HG02970 (cell line): Measurements from ENCODE around the gene AMBRA1.
"Not testable (repeated sequence)": the region's sequence is repeated elsewhere in the genome, so short reads cannot be mapped to it uniquely, and the experiment has no call there.

Source experiments
- ATAC-seq: cut with Tn5 transposase; IDR thresholded peaks from one replicate; pipeline ENCODE4 v1.9.1; 2021; ENCODE audit warnings: mild to moderate bottlenecking, moderate library complexity, moderate number of reproducible peaks; ENCODE audit not compliant: unreplicated experiment, low FRiP score

Gene AMBRA1

GRCh38 chr11:46535688-46536087 is 58.1 kb downstream of the AMBRA1 start:
- ATAC-seq: no peak

- no peak for ATAC-seq
These were observed 59.1 kb downstream of the AMBRA1 start for GRCh38 chr11:46534711-46535110.

- no peak for ATAC-seq
These were observed 60.3 kb downstream of the AMBRA1 start for GRCh38 chr11:46533396-46534100.

- no peak for ATAC-seq
These were observed 63.8 kb downstream of the AMBRA1 start for GRCh38 chr11:46529928-46530574.

- ATAC-seq: no peak
These were observed 64.5 kb downstream of the AMBRA1 start for GRCh38 chr11:46529095-46529905.

GRCh38 chr11:46528445-46529094 is 65.3 kb downstream of the AMBRA1 start:
- no peak for ATAC-seq

GRCh38 chr11:46527591-46528130 is 66.2 kb downstream of the AMBRA1 start:
- no peak for ATAC-seq

GRCh38 chr11:46526216-46527215 is 67.3 kb downstream of the AMBRA1 start:
- ATAC-seq: no peak

GRCh38 chr11:46524201-46524770 is 69.5 kb downstream of the AMBRA1 start:
- no peak for ATAC-seq

- no peak for ATAC-seq
These were observed 70.5 kb downstream of the AMBRA1 start for GRCh38 chr11:46523290-46523689.

GRCh38 chr11:46522682-46523281 is 71.0 kb downstream of the AMBRA1 start:
- no peak for ATAC-seq

- ATAC-seq: no peak
These were observed 71.7 kb downstream of the AMBRA1 start for GRCh38 chr11:46521961-46522681.

GRCh38 chr11:46520971-46521745 is 72.7 kb downstream of the AMBRA1 start:
- ATAC-seq: no peak

- no peak for ATAC-seq
These were observed 74.5 kb downstream of the AMBRA1 start for GRCh38 chr11:46519351-46519750.

GRCh38 chr11:46518928-46519327 is 74.9 kb downstream of the AMBRA1 start:
- ATAC-seq: not testable (repeated sequence)

- ATAC-seq: no peak
These were observed 79.5 kb downstream of the AMBRA1 start for GRCh38 chr11:46514370-46514769.

GRCh38 chr11:46513934-46514342 is 79.9 kb downstream of the AMBRA1 start:
- no peak for ATAC-seq
